Suppressor macrophage treated with lipopolysaccharide for 4 hours (primary cell): ENCODE results near the gene STRADA.
"Not testable (repeated sequence)": the region's sequence is repeated elsewhere in the genome, so short reads cannot be mapped to it uniquely, and the experiment has no call there.

Experiments
- DNase-seq: peaks from one replicate; pipeline ENCODE4 v3.0.0-alpha.2; 2020

STRADA gene

GRCh38 chr17:63753215-63753614 lies 11.6 kb upstream of the STRADA start:
- peak; percentile 54 for DNase-seq

GRCh38 chr17:63752707-63753106 lies 11.1 kb upstream of the STRADA start:
- no peak for DNase-seq

GRCh38 chr17:63751806-63752205 lies 10.2 kb upstream of the STRADA start:
- peak; percentile 64 for DNase-seq

- no peak for DNase-seq
Observed at GRCh38 chr17:63741143-63741407, 524 bp downstream of the STRADA start.

- DNase-seq: peak; percentile 6
Observed at GRCh38 chr17:63740464-63741142, 996 bp downstream of the STRADA start.

GRCh38 chr17:63735691-63736090 lies 5.9 kb downstream of the STRADA start:
- no peak for DNase-seq

GRCh38 chr17:63722403-63722802 lies 19.2 kb downstream of the STRADA start:
- DNase-seq: no peak

- DNase-seq: not testable (repeated sequence)
Observed at GRCh38 chr17:63720194-63720593, 21.4 kb downstream of the STRADA start.

GRCh38 chr17:63718988-63719387 lies 22.6 kb downstream of the STRADA start:
- no peak for DNase-seq

GRCh38 chr17:63716426-63716825 lies 25.2 kb downstream of the STRADA start:
- DNase-seq: no peak

GRCh38 chr17:63714550-63715277 lies 26.9 kb downstream of the STRADA start:
- DNase-seq: no peak

- DNase-seq: no peak
Observed at GRCh38 chr17:63709110-63709509, 32.5 kb downstream of the STRADA start.

- DNase-seq: no peak
Observed at GRCh38 chr17:63707151-63707550, 34.4 kb downstream of the STRADA start.

- no peak for DNase-seq
Observed at GRCh38 chr17:63706336-63707082, 35.1 kb downstream of the STRADA start.

GRCh38 chr17:63705657-63706056 lies 35.9 kb downstream of the STRADA start:
- DNase-seq: no peak

GRCh38 chr17:63704836-63705235 lies 36.8 kb downstream of the STRADA start:
- DNase-seq: no peak

GRCh38 chr17:63704259-63704576 lies 37.4 kb downstream of the STRADA start:
- DNase-seq: no peak

- DNase-seq: no peak
Observed at GRCh38 chr17:63703556-63704258, 37.9 kb downstream of the STRADA start.

GRCh38 chr17:63703029-63703428 lies 38.6 kb downstream of the STRADA start:
- DNase-seq: no peak

- DNase-seq: no peak
Observed at GRCh38 chr17:63702721-63703015, 38.9 kb downstream of the STRADA start.

- DNase-seq: peak; percentile 50
Observed at GRCh38 chr17:63701868-63702720, 39.5 kb downstream of the STRADA start.

GRCh38 chr17:63701456-63701820 lies 40.2 kb downstream of the STRADA start:
- DNase-seq: peak; percentile 13
